ENCODE results near the gene CCDC190.

DNA sequence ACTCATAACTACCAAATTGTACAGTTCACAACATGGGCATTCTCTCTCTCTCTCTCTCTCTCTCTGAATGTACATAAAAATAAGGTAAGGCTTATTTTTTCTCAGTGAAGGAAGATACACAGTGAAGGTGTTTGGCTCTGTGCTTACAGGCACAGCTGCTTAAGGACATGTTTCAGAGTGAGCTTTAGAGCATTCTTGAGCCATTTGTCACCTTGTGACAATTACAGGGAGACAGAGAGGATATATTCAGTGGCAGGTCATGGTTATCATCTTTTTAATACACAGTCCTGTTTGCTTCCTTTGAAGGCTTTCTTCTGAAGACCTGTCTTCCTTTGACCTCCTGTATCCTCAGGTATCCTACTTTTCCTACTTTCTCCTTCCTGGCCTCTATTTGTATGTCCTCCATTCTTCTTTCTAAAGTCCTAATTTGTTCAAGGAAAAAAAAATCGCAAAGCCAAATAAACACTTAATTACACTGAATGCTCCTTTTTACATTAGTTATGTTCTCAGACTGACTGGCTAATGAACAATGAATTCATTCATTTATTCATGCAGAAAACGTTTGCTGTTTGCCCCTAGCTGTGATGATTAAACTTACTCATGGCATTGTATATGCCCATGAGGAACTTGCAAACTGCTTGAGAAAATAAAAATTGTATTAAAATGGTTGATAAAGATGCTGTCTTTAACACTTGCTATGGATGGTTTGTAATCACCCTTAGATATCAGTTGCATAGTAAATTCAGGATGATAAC lies 37.0 kb downstream of the CCDC190 start:
- TF ChIP-seq NFIC (IDR thresholded peaks at IDR 0.05; ENCODE audit: low read length): no peak
- no peak for TF ChIP-seq NFATC3 (CRISPR knock-in tag; IDR thresholded peaks at IDR 0.05)
- TF ChIP-seq POLR2AphosphoS5 (IDR thresholded peaks at IDR 0.05; ENCODE audit: low read depth, low read length): no peak
